Stimulated activated CD4-positive, alpha-beta T cell treated with anti-CD3 and anti-CD28 coated beads, Interleukin-1b, Interleukin-23, amount 100 ng/mL, for 4 hours (primary cell): ENCODE data around the gene DENND1A.

Experiments used
- DNase-seq, 2 donors: peaks; one replicate each; pipeline ENCODE4 v3.0.0-alpha.2; 2020; ENCODE audit warnings: low read depth in 2 of 2

Gene DENND1A

GRCh38 chr9:123686131-123686828 lies 243.6 kb downstream of the DENND1A start:
- no peak for DNase-seq

GRCh38 chr9:123685489-123686083 lies 244.3 kb downstream of the DENND1A start:
- DNase-seq = no peak

- DNase-seq = no peak
These were observed 245.4 kb downstream of the DENND1A start for GRCh38 chr9:123684393-123685149.

- DNase-seq = no peak
These were observed 247.2 kb downstream of the DENND1A start for GRCh38 chr9:123682746-123683145.

- no peak for DNase-seq
These were observed 249.6 kb downstream of the DENND1A start for GRCh38 chr9:123680352-123680751.

- no peak for DNase-seq
These were observed 250.5 kb downstream of the DENND1A start for GRCh38 chr9:123679330-123679987.

GRCh38 chr9:123678878-123679329 lies 251.0 kb downstream of the DENND1A start:
- no peak for DNase-seq

GRCh38 chr9:123678038-123678877 lies 251.7 kb downstream of the DENND1A start:
- no peak for DNase-seq

GRCh38 chr9:123676869-123677268 lies 253.1 kb downstream of the DENND1A start:
- DNase-seq = no peak

- no peak for DNase-seq
These were observed 260.6 kb downstream of the DENND1A start for GRCh38 chr9:123669346-123669745.

GRCh38 chr9:123663529-123663928 lies 266.4 kb downstream of the DENND1A start:
- no peak for DNase-seq

GRCh38 chr9:123662057-123662776 lies 267.7 kb downstream of the DENND1A start:
- no peak for DNase-seq

- no peak for DNase-seq
These were observed 269.0 kb downstream of the DENND1A start for GRCh38 chr9:123660691-123661466.

- no peak for DNase-seq
These were observed 270.6 kb downstream of the DENND1A start for GRCh38 chr9:123659358-123659757.

GRCh38 chr9:123658792-123659191 lies 271.1 kb downstream of the DENND1A start:
- no peak for DNase-seq

GRCh38 chr9:123657941-123658340 lies 272.0 kb downstream of the DENND1A start:
- DNase-seq = no peak

- no peak for DNase-seq
These were observed 272.8 kb downstream of the DENND1A start for GRCh38 chr9:123657099-123657498.

- DNase-seq = no peak
These were observed 273.4 kb downstream of the DENND1A start for GRCh38 chr9:123656565-123656964.

- no peak for DNase-seq
These were observed 274.1 kb downstream of the DENND1A start for GRCh38 chr9:123655681-123656423.
